ENCODE data around the gene CCDC184.

GRCh38 chr12:48157889-48158370 is 25.5 kb upstream of the CCDC184 start:
- TF ChIP-seq EZH2 (IDR thresholded peaks at IDR 0.05; ENCODE audit: insufficient read depth, poor library complexity, severe bottlenecking) (no peak), EZH2phosphoT487 (IDR thresholded peaks at IDR 0.05; ENCODE audit: insufficient read depth, low read depth) (no peak)

Measured in GM23248 (cell line).